HepG2 (cell line): ENCODE data around the gene CAPZA1. TPM values are rescaled to one million over a fixed set of nuclear protein-coding genes. Genes with fewer than 3 reads are reported as not detected.

Experiments used
- ARID4A ChIP-seq: sonication (generic); formaldehyde crosslinking; IDR thresholded peaks from 2 replicates; pipeline ENCODE4 v1.5.0; 2020; ENCODE audit warnings: mild to moderate bottlenecking, missing genetic modification reagents, borderline replicate concordance
- HNF4A ChIP-seq: sonication (generic); formaldehyde crosslinking; IDR thresholded peaks from 2 replicates; pipeline ENCODE4 v1.4.0; 2020; ENCODE audit warnings: missing genetic modification reagents
- KDM3A ChIP-seq: IDR thresholded peaks from 2 replicates; pipeline ENCODE4 v1.6.1; 2018; ENCODE audit warnings: low read depth, missing compliant biosample characterization
- MED1 ChIP-seq: sonication (generic); formaldehyde crosslinking; IDR thresholded peaks from 2 replicates; pipeline ENCODE4 v1.4.0; 2020; ENCODE audit warnings: missing genetic modification reagents
- MYPOP ChIP-seq: sonication (generic); formaldehyde crosslinking; IDR thresholded peaks from 2 replicates; pipeline ENCODE4 v1.8.1; 2023; ENCODE audit warnings: mild to moderate bottlenecking, moderate library complexity, missing genetic modification reagents
- PATZ1 ChIP-seq: sonication (generic); formaldehyde crosslinking; IDR thresholded peaks from 2 replicates; pipeline ENCODE4 v1.4.0; 2020; ENCODE audit warnings: missing genetic modification reagents
- POLR2AphosphoS5 ChIP-seq: IDR thresholded peaks from 2 replicates; pipeline ENCODE4 v1.6.1; 2012; ENCODE audit warnings: low read depth, low read length
- REPIN1 ChIP-seq: sonication (generic); formaldehyde crosslinking; IDR thresholded peaks from 2 replicates; pipeline ENCODE4 v1.8.0; 2022; ENCODE audit warnings: missing genetic modification reagents, low read depth, mild to moderate bottlenecking, borderline replicate concordance
- SMAD1 ChIP-seq: sonication (generic); formaldehyde crosslinking; IDR thresholded peaks from 2 replicates; pipeline ENCODE4 v1.4.0; 2020; ENCODE audit warnings: missing genetic modification reagents, low read depth, mild to moderate bottlenecking, borderline replicate concordance
- ZFP91 ChIP-seq: sonication (generic); formaldehyde crosslinking; IDR thresholded peaks from 2 replicates; pipeline ENCODE4 v1.9.0; 2022; ENCODE audit warnings: missing genetic modification reagents, mild to moderate bottlenecking, borderline replicate concordance
- ZNF691 ChIP-seq: sonication (generic); formaldehyde crosslinking; IDR thresholded peaks from 2 replicates; pipeline ENCODE4 v1.4.0; 2020; ENCODE audit warnings: missing genetic modification reagents, low read depth, mild to moderate bottlenecking, borderline replicate concordance
- ZNF737 ChIP-seq: sonication (generic); formaldehyde crosslinking; IDR thresholded peaks from 2 replicates; pipeline ENCODE4 v1.5.0; 2020; ENCODE audit warnings: missing genetic modification reagents, mild to moderate bottlenecking, borderline replicate concordance
- polyA plus RNA-seq, 8 experiments: library from polyadenylated mRNA; depleted of rRNA in 3 of 8; stranded (reverse) in 7 of 8; unstranded in 1 of 8; fragments of >200 nt; fragmentation: Illumina TruSeq in 4 of 8; extraction: Trizol in 4 of 8; gene quantifications; 2 replicates each; pipeline versions ENCODE4 v1.2.1 to v1.2.3, GENCODE V29; 2011 to 2016; ENCODE audit warnings: low read depth in 4 of 8, missing spikeins in 1 of 8, mixed read lengths in 1 of 8; ENCODE audit not compliant: insufficient read depth in 1 of 8
- total RNA-seq, 5 experiments: library from RNA; depleted of rRNA; stranded (reverse); fragments of >200 nt; fragmentation: Illumina TruSeq; extraction: Trizol; gene quantifications; 2 replicates each; pipeline ENCODE4 v1.2.3, GENCODE V29; 2016; ENCODE audit warnings: low read depth in 1 of 5

Gene CAPZA1
- total and polyA plus RNA-seq, 2 of the 13 experiments (the other 11 are each of a cell fraction or from before 2014, with no cell fraction given) = 67.0 to 117 TPM

GRCh38 chr1:112698366-112699310, 79.0 kb downstream of the CAPZA1 start (continued):
- TF ChIP-seq ZNF737 (CRISPR knock-in tag) (no peak), REPIN1 (CRISPR knock-in tag) (peak; percentile 74; the same call in 1 of the 2 replicates), SMAD1 (CRISPR knock-in tag) (no peak), PATZ1 (CRISPR knock-in tag) (peak; percentile 83), HNF4A (peak; percentile 94), POLR2AphosphoS5 (peak; percentile 50), KDM3A (CRISPR knock-in tag) (0 out of 2 replicates have a peak, but pooled peaks have one; percentile 59), ARID4A (peak; percentile 52; the same call in 1 of the 2 replicates), ZFP91 (CRISPR knock-in tag) (peak; percentile 37; the same call in 1 of the 2 replicates), ZNF691 (no peak), MED1 (CRISPR knock-in tag) (peak; percentile 54), MYPOP (CRISPR knock-in tag) (no peak)
